ENCODE data around the gene ADGRA1. TPM values are rescaled to one million over a fixed set of nuclear protein-coding genes. Genes with fewer than 3 reads are reported as not detected.

Gene ADGRA1
- total RNA-seq, 4 donors from 2014 or later: not detected

DNA sequence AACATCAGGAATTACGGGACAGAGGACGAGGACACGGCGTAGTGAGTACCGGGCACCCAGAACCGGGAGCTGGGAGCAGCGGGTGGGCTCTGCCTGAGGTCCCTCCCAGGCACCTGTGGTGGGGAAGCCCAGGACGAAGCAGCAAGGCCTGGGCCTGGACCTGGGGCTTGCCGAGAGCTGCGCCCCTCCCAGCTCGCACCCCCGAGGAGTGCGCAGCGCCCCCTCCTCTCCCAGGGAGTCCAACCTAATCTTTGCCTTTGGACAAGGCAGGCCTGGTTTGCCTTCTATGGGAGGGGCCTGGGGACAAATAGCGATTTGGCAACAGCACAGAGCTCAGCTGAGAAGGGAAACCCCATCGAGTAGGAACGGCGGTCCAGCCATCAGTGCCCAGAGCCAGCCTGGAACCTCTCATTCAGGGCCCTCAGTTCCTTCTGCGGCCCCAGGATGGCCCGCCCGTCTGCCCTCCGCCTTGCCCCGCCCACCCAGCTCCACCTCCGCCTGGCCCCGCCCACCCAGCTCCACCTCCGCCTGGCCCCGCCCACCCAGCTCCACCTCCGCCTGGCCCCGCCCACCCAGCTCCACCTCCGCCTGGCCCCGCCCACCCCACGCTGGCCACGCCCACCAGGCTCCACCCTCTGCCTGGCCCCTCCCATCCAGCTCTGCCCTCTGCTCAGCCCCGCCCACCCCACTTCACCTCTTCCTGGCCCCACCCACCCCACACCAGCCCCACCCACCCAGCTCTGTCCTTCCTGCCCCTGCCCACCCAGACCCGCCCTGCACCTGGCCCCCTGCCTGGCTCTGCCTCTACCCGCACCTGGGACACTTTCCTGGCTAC lies 39.8 kb downstream of the ADGRA1 start:
- no peak for DNase-seq
- Histone ChIP-seq H3K36me3 (no peaks in the 10 kb centered on the region), H3K4me3 (no peak overlapping the region), H3K9me3 (no peaks in the 10 kb centered on the region), H3K27me3 (peaks cover 0 to 46% (median 0%) of the 10 kb centered on the region in 4 donors), H3K27ac (no peak overlapping the region), H3K4me1 (no peaks in the 10 kb centered on the region)
- 78% methylated on average over 20 of the region's 36 CpGs; no CpG with 5 or more reads in 1 of the 2 donors for WGBS, 2 donors
- TF ChIP-seq CTCF (IDR thresholded peaks at IDR 0.05): no peak
- no peak for TF ChIP-seq POLR2A (IDR thresholded peaks at IDR 0.05)
- intact Hi-C loops (cut with DNase I): loop anchor here (10.0 kb wide), 1 partner anchor 183 kb away; the partner anchor contains the start of gene CFAP46

- no peak for TF ChIP-seq POLR2A (IDR thresholded peaks at IDR 0.05)
- DNase-seq: no peak
- H3K4me3 ChIP-seq: no peak overlapping the region
- 90 to 97% methylated on average over 11 to 27 of the region's 83 CpGs for WGBS, 2 donors
- no peaks in the 10 kb centered on the region for H3K9me3 ChIP-seq
- no peak overlapping the region for H3K27ac ChIP-seq
- H3K4me1 ChIP-seq: no peaks in the 10 kb centered on the region
- H3K36me3 ChIP-seq: no peaks in the 10 kb centered on the region
- peaks cover 0 to 38% (median 0%) of the 10 kb centered on the region in 4 donors for H3K27me3 ChIP-seq
- intact Hi-C loops (cut with DNase I): loop anchor here (10.0 kb wide), 1 partner anchor 184 kb away; the partner anchor contains the start of gene CFAP46
These were observed 40.7 kb downstream of the ADGRA1 start for GRCh38 chr10:133128126-133129070.

- intact Hi-C loops (cut with DNase I): loop anchor here (10.0 kb wide), 1 partner anchor 184 kb away; the partner anchor contains the start of gene CFAP46
- DNase-seq: no peak
These were observed 41.5 kb downstream of the ADGRA1 start for GRCh38 chr10:133129071-133129858.

GRCh38 chr10:133129859-133130495 lies 42.3 kb downstream of the ADGRA1 start:
- Histone ChIP-seq H3K9me3 (no peaks in the 10 kb centered on the region), H3K27ac (no peak overlapping the region), H3K4me1 (no peaks in the 10 kb centered on the region), H3K4me3 (no peak overlapping the region), H3K36me3 (no peaks in the 10 kb centered on the region), H3K27me3 (peaks cover 0 to 22% (median 0%) of the 10 kb centered on the region in 4 donors)
- DNase-seq: no peak
- TF ChIP-seq CTCF (IDR thresholded peaks at IDR 0.05) (no peak), POLR2A (IDR thresholded peaks at IDR 0.05) (no peak)
- intact Hi-C loops (cut with DNase I): loop anchor here (10.0 kb wide), 1 partner anchor 185 kb away; the partner anchor contains the start of gene CFAP46
- WGBS, 2 donors: 49 to 63% methylated on average over 3 to 6 of the region's 20 CpGs

More at GRCh38 chr10:133129071-133129858, 41.5 kb downstream of the ADGRA1 start:
- no peaks in the 10 kb centered on the region for H3K36me3 ChIP-seq
- no peak for TF ChIP-seq CTCF (IDR thresholded peaks at IDR 0.05)
- no peak for TF ChIP-seq POLR2A (IDR thresholded peaks at IDR 0.05)
- peaks cover 0 to 29% (median 0%) of the 10 kb centered on the region in 4 donors for H3K27me3 ChIP-seq
- no peak overlapping the region for H3K4me3 ChIP-seq
- 65 to 78% methylated on average over 8 to 9 of the region's 39 CpGs for WGBS, 2 donors
- H3K27ac ChIP-seq: no peak overlapping the region
- no peaks in the 10 kb centered on the region for H3K4me1 ChIP-seq
- no peaks in the 10 kb centered on the region for H3K9me3 ChIP-seq
